Testis (tissue), 2 donors: ENCODE data around the gene TENM4.

ENCODE experiments used
- POLR2A ChIP-seq: fragments of 450-650 bp; IDR thresholded peaks from one replicate; pipeline ENCODE4 v1.6.1; 2017; ENCODE audit warnings: antibody characterized with exemption, mild to moderate bottlenecking, moderate library complexity
- TF ChIP-seq, protein P1 (sequence below), 3 experiments: fragments of 450-650 bp in 2 of 3; fragments of 200-600 bp in 1 of 3; sonication (generic) in 1 of 3; IDR thresholded peaks; one replicate each; pipeline ENCODE4 v1.5.1; 2016 to 2019; ENCODE audit warnings: antibody characterized with exemption in 3 of 3, mild to moderate bottlenecking in 2 of 3, moderate library complexity in 1 of 3

DNA sequence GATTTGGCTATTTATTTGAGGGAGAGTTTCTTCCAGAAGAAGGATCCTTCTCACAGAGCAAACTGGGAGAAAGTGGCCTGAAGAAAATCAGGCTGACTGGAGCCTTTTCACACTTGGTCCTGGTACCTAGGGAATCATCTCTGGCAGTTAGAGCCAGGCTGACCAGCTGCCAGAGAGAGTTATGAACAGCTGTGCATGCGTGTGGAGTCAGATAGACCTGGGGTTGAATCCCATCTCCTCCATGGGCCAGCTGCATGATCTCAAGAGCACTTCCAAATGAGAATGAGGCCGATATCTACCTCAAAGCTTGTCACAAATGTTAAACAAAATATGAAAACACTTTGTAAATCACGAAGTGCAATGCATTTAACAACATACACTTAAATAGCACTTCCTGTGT, 390.0 kb downstream of the TENM4 start:
- TF ChIP-seq, protein P1, sequence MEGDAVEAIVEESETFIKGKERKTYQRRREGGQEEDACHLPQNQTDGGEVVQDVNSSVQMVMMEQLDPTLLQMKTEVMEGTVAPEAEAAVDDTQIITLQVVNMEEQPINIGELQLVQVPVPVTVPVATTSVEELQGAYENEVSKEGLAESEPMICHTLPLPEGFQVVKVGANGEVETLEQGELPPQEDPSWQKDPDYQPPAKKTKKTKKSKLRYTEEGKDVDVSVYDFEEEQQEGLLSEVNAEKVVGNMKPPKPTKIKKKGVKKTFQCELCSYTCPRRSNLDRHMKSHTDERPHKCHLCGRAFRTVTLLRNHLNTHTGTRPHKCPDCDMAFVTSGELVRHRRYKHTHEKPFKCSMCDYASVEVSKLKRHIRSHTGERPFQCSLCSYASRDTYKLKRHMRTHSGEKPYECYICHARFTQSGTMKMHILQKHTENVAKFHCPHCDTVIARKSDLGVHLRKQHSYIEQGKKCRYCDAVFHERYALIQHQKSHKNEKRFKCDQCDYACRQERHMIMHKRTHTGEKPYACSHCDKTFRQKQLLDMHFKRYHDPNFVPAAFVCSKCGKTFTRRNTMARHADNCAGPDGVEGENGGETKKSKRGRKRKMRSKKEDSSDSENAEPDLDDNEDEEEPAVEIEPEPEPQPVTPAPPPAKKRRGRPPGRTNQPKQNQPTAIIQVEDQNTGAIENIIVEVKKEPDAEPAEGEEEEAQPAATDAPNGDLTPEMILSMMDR (IDR thresholded peaks at IDR 0.05): no peak
- TF ChIP-seq POLR2A: no peak
